Effector CD8-positive, alpha-beta T cell (primary cell): ENCODE measurements around the gene SLC14A1.
"Not testable (repeated sequence)": the region's sequence is repeated elsewhere in the genome, so short reads cannot be mapped to it uniquely, and the experiment has no call there.

Experiments used
- DNase-seq: peaks from one replicate; lab custom pipeline; 2025; lab: John Stamatoyannopoulos, UW

Gene SLC14A1

GRCh38 chr18:45757005-45757404 is 33.0 kb downstream of the SLC14A1 start:
- no peak for DNase-seq

GRCh38 chr18:45757644-45758043 is 33.7 kb downstream of the SLC14A1 start:
- DNase-seq, result not testable (repeated sequence)

GRCh38 chr18:45760462-45761036 is 36.6 kb downstream of the SLC14A1 start:
- DNase-seq, result no peak

- DNase-seq, result no peak
These were observed 37.6 kb downstream of the SLC14A1 start for GRCh38 chr18:45761512-45762114.

GRCh38 chr18:45764000-45764686 is 40.2 kb downstream of the SLC14A1 start:
- no peak for DNase-seq

GRCh38 chr18:45765796-45766195 is 41.8 kb downstream of the SLC14A1 start:
- no peak for DNase-seq

- no peak for DNase-seq
These were observed 47.9 kb downstream of the SLC14A1 start for GRCh38 chr18:45771587-45772480.

- no peak for DNase-seq
These were observed 50.1 kb downstream of the SLC14A1 start for GRCh38 chr18:45774065-45774521.

- peak; percentile 1 for DNase-seq
These were observed 51.3 kb downstream of the SLC14A1 start for GRCh38 chr18:45775241-45775676.

GRCh38 chr18:45775743-45776142 is 51.8 kb downstream of the SLC14A1 start:
- no peak for DNase-seq

GRCh38 chr18:45777393-45777792 is 53.4 kb downstream of the SLC14A1 start:
- DNase-seq, result no peak

GRCh38 chr18:45780568-45780967 is 56.6 kb downstream of the SLC14A1 start:
- DNase-seq, result no peak

- DNase-seq, result no peak
These were observed 58.7 kb downstream of the SLC14A1 start for GRCh38 chr18:45782662-45783061.

GRCh38 chr18:45783097-45784075 is 59.4 kb downstream of the SLC14A1 start:
- no peak for DNase-seq

- DNase-seq, result no peak
These were observed 61.2 kb downstream of the SLC14A1 start for GRCh38 chr18:45785134-45785533.

- no peak for DNase-seq
These were observed 63.0 kb downstream of the SLC14A1 start for GRCh38 chr18:45786941-45787340.

- DNase-seq, result no peak
These were observed 63.4 kb downstream of the SLC14A1 start for GRCh38 chr18:45787346-45787745.

- DNase-seq, result no peak
These were observed 64.9 kb downstream of the SLC14A1 start for GRCh38 chr18:45788861-45789260.

GRCh38 chr18:45792506-45793263 is 68.7 kb downstream of the SLC14A1 start:
- no peak for DNase-seq

- no peak for DNase-seq
These were observed 69.4 kb downstream of the SLC14A1 start for GRCh38 chr18:45793264-45793965.
